IMR-90 (cell line): ENCODE data around the gene PYY. TPM values are rescaled to one million over a fixed set of nuclear protein-coding genes. Genes with fewer than 3 reads are reported as not detected.
"Not testable (repeated sequence)": the region's sequence is repeated elsewhere in the genome, so short reads cannot be mapped to it uniquely, and the experiment has no call there.

ENCODE experiments used
- ATAC-seq: fragments of 200-7000 bp; cut with Tn5 transposase; 2 replicates; pipeline ENCODE4 v1.9.1; 2020; ENCODE audit warnings: low read depth, mild to moderate bottlenecking, moderate library complexity
- BruUV-seq: library from RNA; stranded (reverse); fragments of 400-500 nt; replicated peaks from 2 replicates; lab custom pipeline; 2021; lab: Mats Ljungman, UMichigan
- CTCF ChIA-PET: fragments of 300-600 bp; formaldehyde crosslinking; extraction: SDS; loops from one replicate; lab custom pipeline; 2021; ENCODE audit warnings: antibody characterized with exemption; lab: Yijun Ruan, JAX
- POLR2A ChIA-PET: fragments of 300-600 bp; sonication (Branson Sonifier 250); formaldehyde crosslinking; loops from one replicate; lab custom pipeline; 2022; ENCODE audit warnings: antibody characterized with exemption; ENCODE audit not compliant: unreplicated experiment; lab: Charles Lee
- DNase-seq: peaks from one replicate; pipeline ENCODE4 v3.0.0; 2013
- H2AFZ ChIP-seq: replicated peaks from 2 replicates; pipeline ENCODE3; 2013; ENCODE audit warnings: low read length, mild to moderate bottlenecking; ENCODE audit not compliant: poor library complexity
- H2AK5ac ChIP-seq: 2 replicates; pipeline ENCODE4 v1.6.1; 2013; ENCODE audit warnings: low read depth, low read length, inconsistent platforms
- H2AK9ac ChIP-seq: replicated peaks from 2 replicates; pipeline ENCODE3; 2013; ENCODE audit warnings: mild to moderate bottlenecking, low read depth, low read length, moderate library complexity; ENCODE audit not compliant: poor library complexity
- H2BK120ac ChIP-seq: 2 replicates; pipeline ENCODE4 v1.6.1; 2013; ENCODE audit warnings: low read depth, low read length, inconsistent platforms
- H2BK15ac ChIP-seq: 3 replicates; pipeline ENCODE4 v1.6.1; 2013; ENCODE audit warnings: low read depth, low read length, inconsistent platforms
- H2BK20ac ChIP-seq: 2 replicates; pipeline ENCODE4 v1.6.1; 2013; ENCODE audit warnings: low read depth, mild to moderate bottlenecking, inconsistent platforms, low read length, moderate library complexity
- H2BK5ac ChIP-seq: 2 replicates; pipeline ENCODE4 v1.6.1; 2013; ENCODE audit warnings: mild to moderate bottlenecking, low read depth, low read length, inconsistent platforms; ENCODE audit not compliant: poor library complexity, severe bottlenecking
- H3K14ac ChIP-seq: replicated peaks from 2 replicates; pipeline ENCODE4 v1.6.1; 2013; ENCODE audit warnings: low read depth, low read length, inconsistent platforms
- H3K18ac ChIP-seq: 2 replicates; pipeline ENCODE4 v1.6.1; 2013; ENCODE audit warnings: low read depth, low read length, control low read depth
- H3K23ac ChIP-seq: 2 replicates; pipeline ENCODE4 v1.6.1; 2013; ENCODE audit warnings: low read depth, low read length, inconsistent platforms
- H3K27ac ChIP-seq: 2 replicates; pipeline ENCODE4 v1.5.1; 2013; ENCODE audit warnings: mild to moderate bottlenecking, control low read depth, low read length; ENCODE audit not compliant: insufficient read depth
- H3K27me3 ChIP-seq: 2 replicates; pipeline ENCODE4 v1.6.1; 2013; ENCODE audit warnings: low read length; ENCODE audit not compliant: control insufficient read depth, insufficient read depth
- H3K36me3 ChIP-seq: 2 replicates; pipeline ENCODE4 v1.6.1; 2013; ENCODE audit warnings: low read length, mixed read lengths; ENCODE audit not compliant: control insufficient read depth, insufficient read depth
- H3K4ac ChIP-seq: 2 replicates; pipeline ENCODE4 v1.6.1; 2013; ENCODE audit warnings: low read depth, low read length, inconsistent platforms
- H3K4me1 ChIP-seq: 2 replicates; pipeline ENCODE4 v1.6.1; 2013; ENCODE audit warnings: low read length, mixed read lengths; ENCODE audit not compliant: control insufficient read depth, insufficient read depth
- H3K4me2 ChIP-seq: 2 replicates; pipeline ENCODE4 v1.6.1; 2013; ENCODE audit warnings: low read depth, mild to moderate bottlenecking, control low read depth, low read length, moderate library complexity
- H3K4me3 ChIP-seq: 2 replicates; pipeline ENCODE4 v1.5.1; 2013; ENCODE audit warnings: low read depth, mild to moderate bottlenecking, control low read depth, low read length, moderate library complexity; ENCODE audit not compliant: insufficient read depth
- H3K56ac ChIP-seq: 2 replicates; pipeline ENCODE4 v1.6.1; 2013; ENCODE audit warnings: low read length, inconsistent platforms; ENCODE audit not compliant: insufficient read depth; ENCODE audit errors: extremely low read depth
- H3K79me1 ChIP-seq, 2 experiments: 2 replicates each; pipeline ENCODE4 v1.6.1; 2013; ENCODE audit warnings: low read length in 2 of 2, inconsistent platforms in 1 of 2, low read depth in 1 of 2
- H3K9ac ChIP-seq: 2 replicates; pipeline ENCODE4 v1.6.1; 2013; ENCODE audit warnings: low read depth, low read length, control low read depth
- H3K9me1 ChIP-seq: 2 replicates; pipeline ENCODE4 v1.6.1; 2013; ENCODE audit warnings: low read length, inconsistent platforms; ENCODE audit not compliant: insufficient read depth
- H3K9me3 ChIP-seq: 2 replicates; pipeline ENCODE4 v1.6.1; 2013; ENCODE audit warnings: low read length; ENCODE audit not compliant: control insufficient read depth, insufficient read depth
- H4K20me1 ChIP-seq: 2 replicates; pipeline ENCODE4 v1.6.1; 2013; ENCODE audit warnings: low read length, inconsistent platforms; ENCODE audit not compliant: insufficient read depth
- H4K5ac ChIP-seq: 2 replicates; pipeline ENCODE4 v1.6.1; 2013; ENCODE audit warnings: mild to moderate bottlenecking, low read depth, low read length, control low read depth
- H4K8ac ChIP-seq, 2 experiments: 2 replicates each; pipeline ENCODE4 v1.6.1; 2013; ENCODE audit warnings: low read depth in 2 of 2, low read length in 2 of 2, control low read depth in 1 of 2, inconsistent platforms in 1 of 2
- H4K91ac ChIP-seq: 2 replicates; pipeline ENCODE4 v1.6.1; 2013; ENCODE audit warnings: low read depth, low read length, inconsistent platforms; ENCODE audit not compliant: insufficient read depth
- WGBS, 2 experiments: methylation state at CpG; one replicate each; pipeline versions ENCODE4 v1.1.5 to v1.1.7; 2013; ENCODE audit warnings: missing lambda C conversion rate in 2 of 2; ENCODE audit not compliant: insufficient read length in 1 of 2; ENCODE audit errors: extremely low coverage in 2 of 2; 5-methylcytosine and 5-hydroxymethylcytosine counted together
- dilution Hi-C: fragments of 300-500 bp; cut with HindIII; formaldehyde crosslinking; loops from one replicate; pipeline ENCODE4 v1.14.3; 2018; ENCODE audit warnings: low sequenced_read_pairs; ENCODE audit not compliant: unreplicated experiment
- in situ Hi-C: fragments of 300-500 bp; cut with MboI; formaldehyde crosslinking; loops from 3 replicates; pipeline ENCODE4 v1.14.3; 2019; ENCODE audit warnings: low sequenced_read_pairs, inconsistent platforms, mixed read lengths
- intact Hi-C: fragments of 100-400 bp; cut with micrococcal nuclease; formaldehyde crosslinking; loops from 2 replicates; pipeline ENCODE4 v1.10.0; 2022
- polyA plus RNA-seq, 3 experiments: library from polyadenylated mRNA; depleted of rRNA; stranded (reverse); fragments of >200 nt; gene quantifications; 2 replicates each; pipeline ENCODE4 v1.2.3, GENCODE V29; 2012; ENCODE audit warnings: low replicate concordance in 1 of 3
- total RNA-seq: library from RNA; depleted of rRNA; stranded (reverse); fragments of >200 nt; gene quantifications from 2 replicates; pipeline ENCODE4 v1.2.3, GENCODE V29; 2012

PYY gene
- total and polyA plus RNA-seq, 2 of the 4 experiments (the other 2 are of a cell fraction), result not detected

GRCh38 chr17:43997180-43997579, 43.4 kb upstream of the PYY start:
- H4K8ac ChIP-seq, H2BK120ac ChIP-seq, H3K27ac ChIP-seq, H3K23ac ChIP-seq, H2AFZ ChIP-seq, ATAC-seq, H3K79me1 ChIP-seq, POLR2A ChIA-PET, H3K4me2 ChIP-seq, H3K4ac ChIP-seq, BruUV-seq, H3K9ac ChIP-seq, DNase-seq, H3K36me3 ChIP-seq, H3K14ac ChIP-seq, intact Hi-C loops, in situ Hi-C loops, H2BK15ac ChIP-seq, H3K4me1 ChIP-seq, H4K91ac ChIP-seq, H3K9me3 ChIP-seq, H3K9me1 ChIP-seq, H3K56ac ChIP-seq, dilution Hi-C loops, H2BK20ac ChIP-seq, H3K18ac ChIP-seq, H2AK9ac ChIP-seq, H2AK5ac ChIP-seq, H2BK5ac ChIP-seq, H3K4me3 ChIP-seq, H4K5ac ChIP-seq, H4K20me1 ChIP-seq: not testable (repeated sequence)
- 81% methylated on average over 4 of the region's 5 CpGs; no CpG with 5 or more reads in 1 of the 2 experiments for WGBS, 2 experiments
- CTCF ChIA-PET, result interaction anchor here (0.7 kb wide), 1 partner anchor 38 kb away, joined by 3 read pairs; no protein-coding TSS in a partner anchor
- H3K27me3 ChIP-seq, result peaks cover 18% of the 10 kb centered on the region
